ENCODE measurements around the gene RGS3.

Gene RGS3

DNA sequence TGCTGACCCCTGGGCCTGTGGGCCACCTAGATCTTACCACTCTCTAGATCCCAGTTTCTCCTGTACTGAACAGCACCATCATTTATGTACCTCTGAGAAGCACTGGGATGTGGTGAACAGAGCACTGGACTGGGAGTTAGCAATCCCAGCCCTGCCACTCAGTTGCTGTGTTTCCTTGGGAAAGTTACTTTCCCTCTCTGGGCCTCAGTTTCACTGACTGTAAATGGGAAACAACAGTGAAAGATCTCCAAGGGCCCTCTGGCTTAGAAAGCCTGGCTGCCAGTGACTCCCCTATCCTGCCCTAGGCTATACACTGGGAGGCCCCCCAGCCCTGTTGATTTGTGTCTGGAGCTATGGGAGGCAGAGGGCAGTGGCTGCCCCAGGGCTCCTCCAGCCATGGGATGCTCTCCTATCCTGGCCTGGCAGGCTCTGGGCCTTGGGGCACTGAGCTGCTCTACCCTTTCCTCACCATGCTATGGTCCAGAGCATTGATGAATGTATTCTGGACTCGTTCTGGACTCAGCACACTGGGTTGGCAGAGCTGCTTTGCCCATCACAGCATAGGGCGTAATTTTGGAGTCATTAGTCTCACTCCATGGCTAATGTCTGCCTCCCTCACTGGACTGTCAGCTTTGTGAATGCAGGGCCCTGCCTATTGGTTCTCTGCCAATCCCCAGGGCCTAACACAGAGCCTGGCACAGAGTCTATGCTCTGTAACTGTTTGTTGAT, 99.3 kb downstream of the RGS3 start:
- Histone ChIP-seq H3K9me3 (ENCODE audit: insufficient read depth, low read length) (no peaks in the 10 kb centered on the region), H3K4me2 (ENCODE audit: low read length) (no peak overlapping the region), H4K20me1 (ENCODE audit: insufficient read depth, low read length) (no peaks in the 10 kb centered on the region), H3K36me3 (replicated peaks; ENCODE audit: low read depth, low read length) (no peaks in the 10 kb centered on the region), H3K9ac (ENCODE audit: low read length) (no peak overlapping the region), H3K4me1 (ENCODE audit: low read length) (peaks cover 14% of the 10 kb centered on the region), H3K27me3 (ENCODE audit: low read depth, low read length) (peaks cover 21% of the 10 kb centered on the region), H2AFZ (ENCODE audit: low read depth, low read length) (no peak overlapping the region), H3K79me2 (ENCODE audit: low read length) (no peaks in the 10 kb centered on the region), H3K4me3 (ENCODE audit: low read length) (no peak overlapping the region), H3K27ac (ENCODE audit: low read length) (no peak overlapping the region)
- TF ChIP-seq EZH2phosphoT487 (IDR thresholded peaks at IDR 0.05; ENCODE audit: low read depth): no peak
- TF ChIP-seq, protein P1, sequence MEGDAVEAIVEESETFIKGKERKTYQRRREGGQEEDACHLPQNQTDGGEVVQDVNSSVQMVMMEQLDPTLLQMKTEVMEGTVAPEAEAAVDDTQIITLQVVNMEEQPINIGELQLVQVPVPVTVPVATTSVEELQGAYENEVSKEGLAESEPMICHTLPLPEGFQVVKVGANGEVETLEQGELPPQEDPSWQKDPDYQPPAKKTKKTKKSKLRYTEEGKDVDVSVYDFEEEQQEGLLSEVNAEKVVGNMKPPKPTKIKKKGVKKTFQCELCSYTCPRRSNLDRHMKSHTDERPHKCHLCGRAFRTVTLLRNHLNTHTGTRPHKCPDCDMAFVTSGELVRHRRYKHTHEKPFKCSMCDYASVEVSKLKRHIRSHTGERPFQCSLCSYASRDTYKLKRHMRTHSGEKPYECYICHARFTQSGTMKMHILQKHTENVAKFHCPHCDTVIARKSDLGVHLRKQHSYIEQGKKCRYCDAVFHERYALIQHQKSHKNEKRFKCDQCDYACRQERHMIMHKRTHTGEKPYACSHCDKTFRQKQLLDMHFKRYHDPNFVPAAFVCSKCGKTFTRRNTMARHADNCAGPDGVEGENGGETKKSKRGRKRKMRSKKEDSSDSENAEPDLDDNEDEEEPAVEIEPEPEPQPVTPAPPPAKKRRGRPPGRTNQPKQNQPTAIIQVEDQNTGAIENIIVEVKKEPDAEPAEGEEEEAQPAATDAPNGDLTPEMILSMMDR (IDR thresholded peaks at IDR 0.05; ENCODE audit: low read depth, low read length): no peak

DNA sequence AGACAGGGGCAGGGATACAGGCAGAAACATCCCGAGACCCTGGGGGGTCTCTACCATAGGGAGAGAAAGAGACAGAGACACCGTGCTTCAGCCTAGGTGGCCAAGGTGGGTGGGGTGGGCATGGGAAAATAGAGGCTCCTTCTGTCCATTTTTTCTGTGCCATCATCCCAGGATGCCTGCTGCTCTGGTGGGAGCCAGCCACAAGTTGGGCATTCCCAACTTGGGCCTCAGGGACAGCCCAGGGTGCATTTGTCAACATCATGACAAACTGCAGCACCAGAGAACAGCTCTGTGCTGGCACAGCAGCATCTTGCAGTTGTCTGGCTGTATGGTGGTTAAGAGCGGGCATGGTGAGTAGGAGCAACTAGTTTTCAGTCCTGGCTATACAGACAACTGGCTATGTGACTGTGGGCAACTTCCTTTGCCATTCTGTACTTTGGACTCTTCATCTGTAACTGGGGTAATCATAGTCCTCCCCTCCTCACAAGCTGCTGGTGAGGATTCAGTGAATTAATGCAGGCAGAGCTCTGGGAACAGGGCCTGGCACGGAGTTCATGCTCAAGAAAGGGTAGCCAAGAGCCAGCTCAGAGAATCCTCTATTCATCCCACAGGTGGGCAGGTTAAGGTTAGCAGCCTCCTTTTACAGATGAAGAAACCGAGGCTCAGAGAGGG, 100.4 kb downstream of the RGS3 start:
- Histone ChIP-seq H2AFZ (ENCODE audit: low read depth, low read length) (no peak overlapping the region), H3K4me1 (ENCODE audit: low read length) (peaks cover 14% of the 10 kb centered on the region), H3K9me3 (ENCODE audit: insufficient read depth, low read length) (no peaks in the 10 kb centered on the region), H3K27ac (ENCODE audit: low read length) (no peak overlapping the region), H3K79me2 (ENCODE audit: low read length) (no peaks in the 10 kb centered on the region), H3K4me3 (ENCODE audit: low read length) (no peak overlapping the region), H4K20me1 (ENCODE audit: insufficient read depth, low read length) (no peaks in the 10 kb centered on the region), H3K9ac (ENCODE audit: low read length) (no peak overlapping the region), H3K4me2 (ENCODE audit: low read length) (no peak overlapping the region), H3K27me3 (ENCODE audit: low read depth, low read length) (peaks cover 21% of the 10 kb centered on the region), H3K36me3 (replicated peaks; ENCODE audit: low read depth, low read length) (no peaks in the 10 kb centered on the region)
- TF ChIP-seq, protein P1 (IDR thresholded peaks at IDR 0.05; ENCODE audit: low read depth, low read length): no peak
- TF ChIP-seq EZH2phosphoT487 (IDR thresholded peaks at IDR 0.05; ENCODE audit: low read depth): no peak

DNA sequence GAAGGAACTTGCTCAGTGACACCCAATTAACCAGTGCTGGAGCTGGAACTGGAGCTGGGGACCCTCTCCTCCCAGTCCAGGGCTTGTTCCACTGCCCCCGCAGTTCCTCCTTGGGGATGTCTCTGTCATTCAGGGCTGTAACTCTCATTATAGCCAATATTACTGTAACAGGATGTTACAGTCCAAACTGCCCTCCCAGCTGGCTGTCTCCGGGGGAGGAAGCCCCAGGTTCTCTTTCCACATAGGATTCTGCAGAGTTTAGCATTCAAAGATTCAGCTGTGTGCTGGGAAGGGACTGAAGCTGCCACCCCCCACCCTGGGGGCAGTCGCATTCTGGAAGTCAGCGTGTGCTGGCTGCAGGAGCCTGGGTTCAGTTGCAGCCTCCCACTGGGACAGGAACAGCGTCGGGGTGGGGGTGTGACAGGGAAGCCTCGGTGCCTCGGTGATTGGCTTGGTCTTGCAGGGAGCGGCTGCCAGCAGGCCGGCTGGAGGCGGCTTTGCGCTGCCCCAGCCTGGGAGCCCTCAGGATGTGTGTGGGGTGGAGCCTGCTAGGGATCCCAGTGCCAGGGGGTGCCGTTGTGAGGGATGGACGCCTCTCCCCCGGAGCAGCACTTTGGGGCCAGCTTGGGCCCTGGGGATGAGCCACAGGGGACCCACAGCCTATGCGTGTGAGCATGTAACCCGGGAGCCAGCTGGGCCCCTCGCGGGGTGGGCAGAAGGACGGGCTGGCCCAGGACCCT, 101.1 kb downstream of the RGS3 start:
- Histone ChIP-seq H3K27ac (ENCODE audit: low read length) (no peak overlapping the region), H3K36me3 (replicated peaks; ENCODE audit: low read depth, low read length) (no peaks in the 10 kb centered on the region), H2AFZ (ENCODE audit: low read depth, low read length) (no peak overlapping the region), H3K79me2 (ENCODE audit: low read length) (no peaks in the 10 kb centered on the region), H3K9me3 (ENCODE audit: insufficient read depth, low read length) (no peaks in the 10 kb centered on the region), H3K4me2 (ENCODE audit: low read length) (peak overlapping the region; percentile 84), H3K4me1 (ENCODE audit: low read length) (peaks cover 14% of the 10 kb centered on the region), H3K4me3 (ENCODE audit: low read length) (peak overlapping the region; percentile 73), H3K9ac (ENCODE audit: low read length) (no peak overlapping the region), H4K20me1 (ENCODE audit: insufficient read depth, low read length) (no peaks in the 10 kb centered on the region), H3K27me3 (ENCODE audit: low read depth, low read length) (peaks cover 21% of the 10 kb centered on the region)
- TF ChIP-seq, protein P1 (IDR thresholded peaks at IDR 0.05; ENCODE audit: low read depth, low read length): no peak
- no peak for TF ChIP-seq EZH2phosphoT487 (IDR thresholded peaks at IDR 0.05; ENCODE audit: low read depth)

All from OCI-LY3 (cell line).